ENCODE measurements around the gene SOWAHC.

Gene SOWAHC

GRCh38 chr2:109646961-109647360 lies 32.8 kb downstream of the SOWAHC start:
- no peak for DNase-seq (ENCODE audit: low spot score)

GRCh38 chr2:109647636-109648035 lies 33.5 kb downstream of the SOWAHC start:
- DNase-seq (ENCODE audit: low spot score), result no peak

- DNase-seq (ENCODE audit: low spot score), result no peak
Observed at GRCh38 chr2:109648041-109648527, 33.9 kb downstream of the SOWAHC start.

- no peak for DNase-seq (ENCODE audit: low spot score)
Observed at GRCh38 chr2:109649736-109650695, 35.9 kb downstream of the SOWAHC start.

GRCh38 chr2:109654326-109655050 lies 40.3 kb downstream of the SOWAHC start:
- DNase-seq (ENCODE audit: low spot score), result no peak

- no peak for DNase-seq (ENCODE audit: low spot score)
Observed at GRCh38 chr2:109655287-109655686, 41.1 kb downstream of the SOWAHC start.

- DNase-seq (ENCODE audit: low spot score), result no peak
Observed at GRCh38 chr2:109659396-109660045, 45.4 kb downstream of the SOWAHC start.

GRCh38 chr2:109660046-109660860 lies 46.1 kb downstream of the SOWAHC start:
- no peak for DNase-seq (ENCODE audit: low spot score)

GRCh38 chr2:109662889-109663288 lies 48.7 kb downstream of the SOWAHC start:
- DNase-seq (ENCODE audit: low spot score), result no peak

- no peak for DNase-seq (ENCODE audit: low spot score)
Observed at GRCh38 chr2:109663721-109664120, 49.6 kb downstream of the SOWAHC start.

- no peak for DNase-seq (ENCODE audit: low spot score)
Observed at GRCh38 chr2:109666466-109666865, 52.3 kb downstream of the SOWAHC start.
